GM18867 (cell line): ENCODE results near the gene ITGA3.

Experiments used
- ATAC-seq: cut with Tn5 transposase; IDR thresholded peaks from one replicate; pipeline ENCODE4 v1.9.1; 2021; ENCODE audit warnings: mild to moderate bottlenecking, moderate library complexity; ENCODE audit not compliant: unreplicated experiment

The ITGA3 gene

GRCh38 chr17:50055426-50056216 lies at the start of gene ITGA3:
Gene ITGA3 (plus strand): TSS chr17:50056110. CDS start chr17:50056440, 330 bp downstream.
- ATAC-seq, result peak; percentile 55

- ATAC-seq, result no peak
Measured at GRCh38 chr17:50009282-50009681, 46.6 kb upstream of the ITGA3 start.

GRCh38 chr17:50013079-50013478 lies 42.8 kb upstream of the ITGA3 start:
- no peak for ATAC-seq

- no peak for ATAC-seq
Measured at GRCh38 chr17:50014471-50015088, 41.3 kb upstream of the ITGA3 start.

GRCh38 chr17:50015146-50015545 lies 40.8 kb upstream of the ITGA3 start:
- ATAC-seq, result no peak

GRCh38 chr17:50018909-50019308 lies 37.0 kb upstream of the ITGA3 start:
- ATAC-seq, result no peak

GRCh38 chr17:50020841-50021599 lies 34.9 kb upstream of the ITGA3 start:
- no peak for ATAC-seq

- ATAC-seq, result no peak
Measured at GRCh38 chr17:50021681-50022370, 34.1 kb upstream of the ITGA3 start.

- ATAC-seq, result no peak
Measured at GRCh38 chr17:50022463-50023130, 33.3 kb upstream of the ITGA3 start.

GRCh38 chr17:50023520-50023919 lies 32.4 kb upstream of the ITGA3 start:
- no peak for ATAC-seq

GRCh38 chr17:50024808-50025207 lies 31.1 kb upstream of the ITGA3 start:
- no peak for ATAC-seq

- ATAC-seq, result no peak
Measured at GRCh38 chr17:50026046-50026675, 29.7 kb upstream of the ITGA3 start.

GRCh38 chr17:50026837-50027171 lies 29.1 kb upstream of the ITGA3 start:
- no peak for ATAC-seq

GRCh38 chr17:50027172-50027880 lies 28.6 kb upstream of the ITGA3 start:
- no peak for ATAC-seq

- no peak for ATAC-seq
Measured at GRCh38 chr17:50027881-50028735, 27.8 kb upstream of the ITGA3 start.

GRCh38 chr17:50028736-50029120 lies 27.2 kb upstream of the ITGA3 start:
- ATAC-seq, result no peak

- ATAC-seq, result no peak
Measured at GRCh38 chr17:50029185-50029584, 26.7 kb upstream of the ITGA3 start.

GRCh38 chr17:50033316-50033715 lies 22.6 kb upstream of the ITGA3 start:
- no peak for ATAC-seq
